Ascending aorta (tissue), 2 donors: ENCODE data around the gene TMEM205. TPM values are rescaled to one million over a fixed set of nuclear protein-coding genes. Genes with fewer than 3 reads are reported as not detected.

Experiments used
- DNase-seq, 2 donors: peaks; one replicate each; pipeline ENCODE4 v3.0.0-alpha.2; 2019; ENCODE audit warnings: low spot score in 2 of 2
- H3K27ac ChIP-seq, 2 donors: fragments of 200-600 bp; sonication (generic); one replicate each; pipeline ENCODE4 v1.5.1; 2016 to 2017; ENCODE audit warnings: mild to moderate bottlenecking in 1 of 2
- H3K27me3 ChIP-seq: fragments of 200-600 bp; sonication (generic); one replicate; pipeline ENCODE4 v1.5.1; 2017
- H3K36me3 ChIP-seq, 2 donors: fragments of 200-600 bp; sonication (generic); one replicate each; pipeline ENCODE4 v1.5.1; 2016
- H3K4me1 ChIP-seq, 2 donors: fragments of 200-600 bp; sonication (generic); one replicate each; pipeline ENCODE4 v1.5.1; 2016 to 2017; ENCODE audit warnings: mild to moderate bottlenecking in 1 of 2
- H3K4me3 ChIP-seq, 2 donors: fragments of 200-600 bp; sonication (generic); one replicate each; pipeline ENCODE4 v1.5.1; 2016 to 2017; ENCODE audit warnings: mild to moderate bottlenecking in 1 of 2
- H3K9me3 ChIP-seq, 2 donors: fragments of 200-600 bp; sonication (generic); one replicate each; pipeline ENCODE4 v1.5.1; 2016
- intact Hi-C: fragments of 100-400 bp; cut with DNase I; formaldehyde crosslinking; loops from one replicate; pipeline ENCODE4 v1.15.1; 2023
- total RNA-seq: library from RNA; depleted of rRNA; stranded (reverse); fragments of >200 nt; gene quantifications from one replicate; pipeline ENCODE4 v1.1.0, GENCODE V29; 2016
- TF ChIP-seq, protein P1 (sequence below), 3 experiments: fragments of 200-600 bp in 2 of 3; fragments of 450-650 bp in 1 of 3; sonication (generic) in 2 of 3; IDR thresholded peaks; one replicate each; pipeline ENCODE4 v1.5.1; 2016 to 2019; ENCODE audit warnings: antibody characterized with exemption in 3 of 3, mild to moderate bottlenecking in 1 of 3, moderate library complexity in 1 of 3

The TMEM205 gene
- total RNA-seq = 225 TPM

DNA sequence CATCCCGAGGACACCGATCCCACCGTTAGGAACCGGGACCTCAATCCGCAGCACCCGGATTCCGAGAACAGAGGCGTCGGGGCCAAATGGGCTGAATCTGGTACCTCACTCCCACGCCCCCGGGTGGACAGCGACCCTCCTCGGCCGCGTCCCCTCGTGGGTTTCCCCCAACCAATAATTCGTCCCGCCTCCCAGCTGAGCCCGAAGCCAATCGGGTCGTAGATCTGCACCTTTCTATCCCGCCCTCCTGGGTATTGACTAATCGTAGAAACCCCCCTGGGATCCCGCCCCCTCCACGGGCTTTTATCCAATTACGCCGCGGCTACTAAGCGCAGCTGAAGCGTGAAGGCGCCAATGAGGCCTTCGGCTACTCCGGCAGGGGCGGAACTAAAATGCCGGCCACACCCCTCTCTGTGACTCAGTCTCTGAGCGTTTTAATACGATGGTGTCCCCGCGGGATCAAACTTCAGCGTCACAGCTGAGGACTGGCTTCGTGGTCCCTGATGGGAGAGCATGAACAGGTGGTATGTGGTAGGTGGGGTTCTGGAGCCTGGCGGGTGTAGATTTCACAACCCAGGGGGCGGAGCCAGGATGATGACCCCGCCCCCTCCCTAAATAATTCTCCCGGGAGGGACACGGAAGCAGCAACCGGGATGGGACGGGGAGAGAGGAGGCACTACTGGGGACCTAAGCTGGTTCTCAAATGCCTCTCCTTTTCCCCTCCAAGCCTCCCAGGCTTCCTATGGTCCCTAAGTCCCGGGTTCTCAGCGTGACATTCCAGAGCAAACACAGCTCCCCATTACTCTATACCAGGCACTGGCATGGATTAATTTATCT lies at the start of gene TMEM205, which contains the start of gene CCDC159:
Gene TMEM205 (minus strand): TSS at position 165 of the 837 bp plus-strand sequence. CDS start 649 bp downstream, outside the sequence.
Gene CCDC159 (plus strand): TSS at position 416 of the 837 bp plus-strand sequence. CDS start 88 bp downstream, at position 504.
- Histone ChIP-seq H3K27me3 (no peaks in the 10 kb centered on the region), H3K4me3 (peak within 1 kb of the TSS; percentile 65 to 92), H3K9me3 (no peaks in the 10 kb centered on the region), H3K27ac (peak within 1 kb of the TSS; percentile 79 to 94), H3K36me3 (peaks cover 0 to 2% of the 10 kb centered on the region in 2 donors), H3K4me1 (peaks cover 11 to 17% of the 10 kb centered on the region in 2 donors)
- intact Hi-C loops = loop anchor here (1.0 kb wide), 3 partner anchors 9 to 89 kb away; partner anchors contain the start of genes ODAD3, PLPPR2, PRKCSH and SWSAP1
- TF ChIP-seq, protein P1, sequence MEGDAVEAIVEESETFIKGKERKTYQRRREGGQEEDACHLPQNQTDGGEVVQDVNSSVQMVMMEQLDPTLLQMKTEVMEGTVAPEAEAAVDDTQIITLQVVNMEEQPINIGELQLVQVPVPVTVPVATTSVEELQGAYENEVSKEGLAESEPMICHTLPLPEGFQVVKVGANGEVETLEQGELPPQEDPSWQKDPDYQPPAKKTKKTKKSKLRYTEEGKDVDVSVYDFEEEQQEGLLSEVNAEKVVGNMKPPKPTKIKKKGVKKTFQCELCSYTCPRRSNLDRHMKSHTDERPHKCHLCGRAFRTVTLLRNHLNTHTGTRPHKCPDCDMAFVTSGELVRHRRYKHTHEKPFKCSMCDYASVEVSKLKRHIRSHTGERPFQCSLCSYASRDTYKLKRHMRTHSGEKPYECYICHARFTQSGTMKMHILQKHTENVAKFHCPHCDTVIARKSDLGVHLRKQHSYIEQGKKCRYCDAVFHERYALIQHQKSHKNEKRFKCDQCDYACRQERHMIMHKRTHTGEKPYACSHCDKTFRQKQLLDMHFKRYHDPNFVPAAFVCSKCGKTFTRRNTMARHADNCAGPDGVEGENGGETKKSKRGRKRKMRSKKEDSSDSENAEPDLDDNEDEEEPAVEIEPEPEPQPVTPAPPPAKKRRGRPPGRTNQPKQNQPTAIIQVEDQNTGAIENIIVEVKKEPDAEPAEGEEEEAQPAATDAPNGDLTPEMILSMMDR (IDR thresholded peaks at IDR 0.05) = no peak
- DNase-seq = peak; percentile 98 to 100

DNA sequence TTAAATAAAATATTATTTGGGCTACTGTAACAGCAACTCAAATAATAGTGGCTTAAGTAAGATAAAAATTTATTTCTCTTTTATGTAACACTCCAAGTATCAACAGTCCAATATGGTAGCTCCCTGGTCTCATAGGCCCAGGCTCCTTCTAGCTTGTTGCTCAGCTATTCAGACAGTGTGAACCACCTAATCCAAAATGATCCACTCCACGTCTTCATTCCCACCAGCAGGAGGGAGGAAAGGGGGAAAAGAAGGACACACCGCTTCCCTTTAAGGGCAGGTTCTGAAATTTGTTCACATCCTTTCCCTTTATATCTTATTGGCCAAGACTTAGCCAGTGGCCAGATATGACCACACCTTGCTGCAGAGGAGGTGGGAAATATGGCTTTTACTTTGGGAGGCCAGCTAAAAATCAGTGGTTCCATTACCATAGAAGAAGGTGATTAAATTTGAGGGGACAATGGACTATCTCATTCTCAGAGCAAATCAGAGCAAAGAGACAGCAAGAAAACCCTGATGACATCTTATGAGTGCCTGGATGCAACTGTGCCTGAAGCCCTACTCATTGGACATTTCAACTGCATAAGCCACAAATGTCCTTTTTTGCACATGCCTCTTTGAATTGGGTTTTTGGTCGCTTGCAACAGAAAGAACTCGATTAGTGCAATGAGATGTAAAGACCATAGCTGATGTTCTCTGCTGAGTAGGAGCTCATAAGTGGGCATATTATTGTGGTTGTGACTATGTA lies 45.0 kb upstream of the TMEM205 start:
- TF ChIP-seq, protein P1 (IDR thresholded peaks at IDR 0.05) = no peak
- H3K4me3 ChIP-seq = no peak overlapping the region
- intact Hi-C loops = no loop called here
- no peak for DNase-seq
- no peaks in the 10 kb centered on the region for H3K36me3 ChIP-seq
- H3K27me3 ChIP-seq = no peaks in the 10 kb centered on the region
- H3K4me1 ChIP-seq = no peaks in the 10 kb centered on the region
- no peak overlapping the region for H3K27ac ChIP-seq
- no peaks in the 10 kb centered on the region for H3K9me3 ChIP-seq

DNA sequence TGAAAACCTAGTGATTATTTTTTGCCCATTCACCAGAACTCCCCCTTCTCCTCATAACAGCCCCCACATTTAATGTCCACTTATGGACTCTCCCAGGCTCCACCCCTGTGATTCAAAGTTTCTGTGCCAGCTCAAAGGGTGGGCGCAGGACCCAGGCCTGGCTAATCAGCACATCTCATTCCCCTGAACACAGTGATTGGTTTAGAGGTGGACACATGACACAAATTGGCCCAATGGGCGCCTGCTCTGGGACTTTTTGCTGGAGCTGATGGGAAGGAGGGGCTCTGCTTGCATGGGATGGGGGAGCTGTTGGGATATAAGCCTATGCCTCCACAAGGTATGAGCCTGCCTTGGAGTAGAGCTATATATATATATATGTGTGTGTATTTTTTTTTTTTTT lies 44.3 kb upstream of the TMEM205 start:
- no peak for DNase-seq
- Histone ChIP-seq H3K27ac (no peak overlapping the region), H3K27me3 (no peaks in the 10 kb centered on the region), H3K9me3 (no peaks in the 10 kb centered on the region), H3K4me1 (no peaks in the 10 kb centered on the region), H3K4me3 (no peak overlapping the region), H3K36me3 (no peaks in the 10 kb centered on the region)
- intact Hi-C loops = no loop called here
- TF ChIP-seq, protein P1 (IDR thresholded peaks at IDR 0.05) = no peak

DNA sequence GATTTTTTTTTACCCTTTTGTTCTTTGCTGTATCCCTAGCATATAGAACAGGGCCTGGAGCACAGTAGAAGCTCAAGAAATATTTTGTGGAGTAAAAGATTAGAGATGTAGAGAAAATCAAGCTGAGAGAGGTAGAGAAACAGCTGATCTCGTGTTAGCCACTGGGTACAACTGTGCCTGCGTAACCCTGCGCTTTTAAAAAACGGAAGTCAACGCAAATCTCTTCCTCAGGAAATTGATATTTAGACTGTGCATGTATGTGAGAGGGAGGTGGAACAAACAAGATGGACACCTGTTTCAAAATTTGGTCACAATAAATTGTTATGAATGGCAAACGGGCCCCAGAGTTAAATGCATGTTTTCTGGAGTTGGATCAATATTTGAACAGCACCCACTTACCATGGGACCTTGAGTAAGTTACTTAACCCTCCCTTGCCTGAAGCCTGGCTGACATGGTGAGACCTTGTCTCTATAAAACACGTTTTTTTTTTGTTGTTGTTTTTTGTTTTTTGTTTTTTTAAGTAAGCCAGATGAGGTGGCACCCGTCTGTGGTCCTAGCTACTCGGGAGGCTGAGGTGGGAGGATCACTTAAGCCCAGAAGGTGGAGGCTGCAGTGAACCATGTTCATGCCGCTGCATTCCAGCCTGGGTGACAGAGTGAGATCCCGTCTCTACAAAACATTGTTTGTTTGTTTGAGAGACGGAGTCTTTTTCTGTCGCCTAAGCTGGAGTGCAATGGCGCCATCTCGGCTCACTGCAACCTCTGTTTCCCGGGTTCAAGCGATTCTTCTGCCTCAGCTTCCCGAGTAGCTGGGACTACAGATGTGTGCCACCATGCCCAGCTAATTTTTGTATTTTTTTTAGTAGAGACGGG lies 41.3 kb upstream of the TMEM205 start:
- H3K4me3 ChIP-seq = no peak overlapping the region
- no peaks in the 10 kb centered on the region for H3K27me3 ChIP-seq
- peaks cover 5 to 13% of the 10 kb centered on the region in 2 donors for H3K4me1 ChIP-seq
- intact Hi-C loops = no loop called here
- no peak overlapping the region for H3K27ac ChIP-seq
- TF ChIP-seq, protein P1 (IDR thresholded peaks at IDR 0.05) = no peak
- no peaks in the 10 kb centered on the region for H3K9me3 ChIP-seq
- no peak for DNase-seq
- H3K36me3 ChIP-seq = no peaks in the 10 kb centered on the region

DNA sequence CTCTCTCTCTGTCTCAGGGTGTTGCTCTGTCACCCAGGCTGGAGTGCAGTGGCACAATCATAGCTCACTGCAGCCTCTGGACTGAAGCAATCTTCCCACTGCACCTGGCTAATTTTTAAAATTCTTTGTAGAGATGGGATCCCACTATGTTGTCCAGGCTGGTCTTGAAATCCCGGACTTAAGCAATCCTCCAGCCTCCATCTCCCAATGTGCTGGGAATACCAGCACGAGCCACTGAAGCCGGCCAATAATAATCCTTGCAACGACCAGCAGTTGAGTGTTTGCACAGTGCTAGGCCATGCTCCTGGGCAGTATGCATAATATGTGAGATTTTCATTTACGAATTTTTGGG lies 38.7 kb upstream of the TMEM205 start:
- no peaks in the 10 kb centered on the region for H3K9me3 ChIP-seq
- no peak overlapping the region for H3K4me3 ChIP-seq
- TF ChIP-seq, protein P1 (IDR thresholded peaks at IDR 0.05) = no peak
- no peak for DNase-seq
- intact Hi-C loops = loop anchor here (5.0 kb wide), 1 partner anchor 123 kb away; the partner anchor contains the start of gene ZNF653
- no peak overlapping the region for H3K27ac ChIP-seq
- peaks cover 14 to 25% of the 10 kb centered on the region in 2 donors for H3K4me1 ChIP-seq
- no peaks in the 10 kb centered on the region for H3K27me3 ChIP-seq
- no peaks in the 10 kb centered on the region for H3K36me3 ChIP-seq
